Vagina (tissue), 2 donors: ENCODE results near the gene CRADD.

Source experiments
- CTCF ChIP-seq, 3 experiments: fragments of 450-650 bp in 2 of 3; fragments of 200-600 bp in 1 of 3; sonication (generic) in 1 of 3; IDR thresholded peaks; one replicate each; pipeline ENCODE4 v1.5.1; 2017 to 2019; ENCODE audit warnings: antibody characterized with exemption in 3 of 3, mild to moderate bottlenecking in 2 of 3, moderate library complexity in 2 of 3
- POLR2A ChIP-seq, 2 donors: fragments of 450-650 bp; IDR thresholded peaks; one replicate each; pipeline ENCODE4 v1.6.1; 2017; ENCODE audit warnings: antibody characterized with exemption in 2 of 2, mild to moderate bottlenecking in 2 of 2, moderate library complexity in 2 of 2

GRCh38 chr12:93638095-93638494 is 39.1 kb upstream of the CRADD start:
- TF ChIP-seq CTCF (IDR thresholded peaks at IDR 0.05) (no peak), POLR2A (IDR thresholded peaks at IDR 0.05) (no peak)
